Endometrial microvascular endothelial cells (primary cell): ENCODE results near the gene TAX1BP1. TPM values are rescaled to one million over a fixed set of nuclear protein-coding genes. Genes with fewer than 3 reads are reported as not detected.
"Not testable (repeated sequence)": the region's sequence is repeated elsewhere in the genome, so short reads cannot be mapped to it uniquely, and the experiment has no call there.

Experiments used
- in situ Hi-C: cut with HindIII; loops from 2 replicates; pipeline ENCODE4 v1.10.0; 2017; ENCODE audit warnings: low sequenced_read_pairs, low pct_unique_long_range_greater_than_20kb; ENCODE audit errors: inconsistent ontology term
- total RNA-seq: library from RNA; depleted of rRNA; stranded (reverse); fragments of >200 nt; gene quantifications from one replicate; pipeline ENCODE4 v1.2.3, GENCODE V29; 2015; ENCODE audit errors: inconsistent ontology term

The TAX1BP1 gene
- total RNA-seq, 1 donor from 2014 or later: 42.3 TPM

GRCh38 chr7:27735831-27736230 is 4.1 kb upstream of the TAX1BP1 start:
- in situ Hi-C loops: no loop called here

- in situ Hi-C loops: no loop called here
These were observed 2.8 kb upstream of the TAX1BP1 start for GRCh38 chr7:27737178-27737577.

- in situ Hi-C loops: no loop called here
These were observed 2.3 kb upstream of the TAX1BP1 start for GRCh38 chr7:27737616-27738015.

DNA sequence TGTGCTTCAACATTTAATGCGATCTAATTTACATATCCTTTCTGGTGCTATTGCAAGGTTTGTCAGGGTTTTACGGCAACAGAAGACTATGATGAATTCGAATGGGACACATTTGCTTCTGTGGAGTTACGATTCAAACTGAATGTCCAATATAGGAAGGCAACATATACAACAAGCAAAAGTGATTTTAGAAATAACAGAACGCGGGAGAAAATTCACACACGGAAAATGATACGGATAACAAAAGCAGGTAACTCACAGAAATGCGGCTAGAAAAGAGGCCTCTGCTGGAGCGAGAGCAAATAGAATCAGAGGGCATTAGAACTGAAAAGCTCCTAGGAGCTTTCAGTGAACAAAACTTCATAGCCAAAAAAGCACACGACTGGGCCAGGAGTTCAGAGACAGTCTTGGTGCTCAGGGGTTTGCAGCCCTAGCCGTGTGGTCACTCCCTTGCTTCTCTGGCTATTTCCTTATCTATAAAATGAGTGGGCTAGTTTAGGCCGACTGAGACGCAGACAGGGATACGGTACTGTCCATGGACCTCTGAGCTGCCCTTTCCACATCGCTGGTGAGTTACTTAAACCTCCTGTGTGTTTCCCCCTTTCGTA is 557 bp upstream of the TAX1BP1 start:
- in situ Hi-C loops: no loop called here

DNA sequence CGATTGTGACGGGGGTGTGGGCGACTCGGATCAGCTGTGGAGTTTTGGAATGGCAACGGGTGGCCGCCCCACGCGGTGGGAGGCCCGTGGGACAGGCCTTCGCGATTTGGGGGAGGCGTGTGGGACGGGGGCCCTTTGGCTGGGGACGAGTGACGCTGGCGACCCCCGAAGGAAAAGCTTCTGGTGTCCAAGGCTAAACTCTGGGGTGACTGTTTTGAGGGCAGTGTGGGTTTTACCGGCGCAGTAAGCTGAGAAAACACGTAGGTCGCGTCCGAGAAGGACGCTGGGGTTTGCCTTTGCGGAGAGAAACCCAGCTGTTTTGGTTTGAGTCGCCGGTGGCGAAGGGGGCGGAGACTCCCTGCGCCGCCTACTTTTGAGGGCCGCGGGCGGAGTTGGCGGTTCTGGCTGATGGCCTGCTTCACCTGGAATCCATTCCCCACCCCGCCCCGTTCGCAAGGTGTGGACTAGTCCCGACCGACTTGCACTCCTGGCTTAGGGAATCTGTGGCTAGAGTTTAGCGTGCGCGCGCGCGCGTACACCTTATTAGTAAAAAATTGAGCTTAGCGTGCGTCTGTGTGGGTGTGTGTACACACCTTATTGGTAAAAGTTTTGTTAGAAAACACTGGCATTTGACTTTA is 606 bp downstream of the TAX1BP1 start:
- in situ Hi-C loops: no loop called here

- in situ Hi-C loops: not testable (repeated sequence)
These were observed 2.2 kb downstream of the TAX1BP1 start for GRCh38 chr7:27742091-27742710.

DNA sequence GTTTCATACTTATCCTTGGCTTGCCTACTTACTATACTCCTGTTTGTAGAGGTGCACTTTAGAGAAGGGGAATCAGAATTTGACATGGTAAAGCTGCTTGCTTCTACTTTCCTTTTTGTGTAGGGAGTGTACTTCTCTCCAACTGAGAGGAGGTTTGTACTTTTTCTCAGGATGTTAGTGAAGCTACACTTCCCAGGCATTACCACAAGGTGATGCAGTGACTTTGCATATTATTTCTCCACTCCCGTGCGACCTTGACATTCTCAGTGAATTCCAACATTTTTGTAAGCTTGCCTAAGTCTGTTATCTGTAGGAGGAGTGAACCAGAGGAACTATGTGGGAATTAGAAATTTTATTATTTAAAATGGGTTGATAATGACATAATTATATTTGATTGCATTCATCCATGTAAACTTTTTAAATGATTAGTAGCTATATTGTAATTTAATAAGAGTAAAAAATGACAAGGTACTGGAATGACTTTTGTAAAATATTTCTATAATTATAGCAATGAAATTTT is 5.2 kb downstream of the TAX1BP1 start:
- in situ Hi-C loops: no loop called here

- in situ Hi-C loops: no loop called here
These were observed 6.5 kb downstream of the TAX1BP1 start for GRCh38 chr7:27746486-27746885.

DNA sequence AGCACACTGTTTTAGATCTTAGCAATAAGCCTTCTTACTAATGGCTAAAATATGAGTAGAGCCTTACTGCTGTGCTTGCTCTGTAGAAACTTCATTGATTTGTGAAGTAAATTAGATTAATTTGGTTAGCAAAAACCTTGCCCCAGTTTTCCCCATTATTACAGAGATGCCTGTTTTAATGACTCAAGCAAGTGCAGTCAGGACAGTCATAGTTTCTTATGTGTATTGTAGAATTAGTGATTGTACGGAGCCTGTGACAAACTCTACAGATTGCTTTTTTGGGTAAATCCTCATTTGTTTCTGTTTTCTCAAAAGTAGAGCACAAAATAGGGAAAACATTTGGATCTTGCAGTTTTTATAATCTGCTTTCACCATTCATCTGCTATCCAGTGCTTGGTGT is 7.0 kb downstream of the TAX1BP1 start:
- in situ Hi-C loops: no loop called here

- in situ Hi-C loops: no loop called here
These were observed 7.8 kb downstream of the TAX1BP1 start for GRCh38 chr7:27747589-27748368.

DNA sequence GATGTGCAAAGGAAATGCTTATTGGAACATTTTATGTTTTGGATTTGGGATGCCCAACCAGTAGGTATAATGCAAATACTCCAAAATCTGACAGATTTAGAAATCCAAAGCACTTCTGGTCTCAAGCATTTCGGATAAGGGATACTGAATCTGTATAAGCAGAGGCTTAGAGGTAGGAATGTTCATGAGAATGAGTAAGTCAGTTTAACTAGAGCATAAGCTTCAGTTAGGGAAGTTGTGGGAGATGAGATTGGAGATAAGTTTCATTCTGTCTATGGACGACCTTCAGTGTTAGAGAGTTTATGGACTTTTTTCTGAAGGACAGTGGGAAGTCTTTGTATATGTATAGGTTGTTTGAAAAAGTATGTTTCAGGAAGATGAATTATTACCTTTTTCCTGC is 10.4 kb downstream of the TAX1BP1 start:
- in situ Hi-C loops: no loop called here

GRCh38 chr7:27751888-27752660 is 12.1 kb downstream of the TAX1BP1 start:
- in situ Hi-C loops: no loop called here

GRCh38 chr7:27753863-27754262 is 13.9 kb downstream of the TAX1BP1 start:
- in situ Hi-C loops: no loop called here

- in situ Hi-C loops: no loop called here
These were observed 16.3 kb downstream of the TAX1BP1 start for GRCh38 chr7:27756298-27756697.

GRCh38 chr7:27759491-27759890 is 19.5 kb downstream of the TAX1BP1 start:
- in situ Hi-C loops: no loop called here

DNA sequence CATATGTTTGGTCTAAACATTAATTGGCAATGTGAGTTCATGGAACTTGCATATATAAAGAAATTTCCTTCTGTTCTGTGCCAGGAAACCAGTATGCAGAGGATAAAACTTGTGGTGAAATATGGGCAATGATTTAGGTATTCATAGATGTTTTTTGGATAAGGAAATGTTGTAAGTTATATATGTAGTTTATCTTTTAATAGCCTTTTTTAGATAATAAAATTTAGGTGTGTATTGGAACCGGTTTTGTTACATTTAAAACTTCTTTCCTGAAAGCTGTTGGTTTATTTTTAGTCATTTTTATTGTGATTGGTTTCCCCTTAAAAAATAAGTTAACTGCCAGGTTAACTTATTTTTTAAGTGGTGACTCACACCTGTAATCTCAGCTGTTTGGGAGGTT is 22.1 kb downstream of the TAX1BP1 start:
- in situ Hi-C loops: no loop called here

- in situ Hi-C loops: no loop called here
These were observed 24.1 kb downstream of the TAX1BP1 start for GRCh38 chr7:27763983-27764508.

DNA sequence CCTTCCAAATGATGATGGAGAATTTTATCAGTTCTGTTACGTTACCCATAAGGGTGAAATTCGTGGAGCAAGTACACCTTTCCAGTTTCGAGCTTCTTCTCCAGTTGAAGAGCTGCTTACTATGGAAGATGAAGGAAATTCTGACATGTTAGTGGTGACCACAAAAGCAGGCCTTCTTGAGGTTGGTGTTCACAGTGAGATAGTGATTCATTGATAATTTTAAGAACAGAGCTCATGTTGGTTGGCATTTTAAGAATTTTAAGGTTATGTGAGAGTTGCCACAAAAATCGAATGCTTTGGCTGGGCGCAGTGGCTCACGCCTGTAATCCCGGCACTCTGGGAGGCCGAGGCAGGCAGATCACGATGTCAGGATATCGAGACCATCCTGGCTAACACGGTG is 25.9 kb downstream of the TAX1BP1 start:
- in situ Hi-C loops: no loop called here

DNA sequence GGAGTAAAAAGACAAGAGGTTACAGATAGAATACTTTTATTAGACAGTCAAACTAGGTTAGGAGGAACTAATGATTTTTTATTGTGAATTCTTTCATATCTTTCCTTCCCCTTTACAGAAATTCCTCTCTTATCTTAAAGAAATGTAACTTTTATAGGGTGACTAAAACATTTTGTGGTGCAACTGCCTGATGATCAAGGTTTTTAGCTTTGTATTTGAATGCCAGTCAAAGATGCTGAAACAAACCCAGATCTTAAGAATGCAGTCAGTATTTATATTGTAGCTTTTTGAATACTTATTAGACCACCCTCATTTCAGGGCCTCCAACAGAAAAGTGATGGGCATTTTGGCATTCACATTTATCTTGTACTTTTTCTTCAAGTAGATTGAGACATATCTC is 27.4 kb downstream of the TAX1BP1 start:
- in situ Hi-C loops: no loop called here
